Measurements from ENCODE around the gene SYPL1.

Gene SYPL1

DNA sequence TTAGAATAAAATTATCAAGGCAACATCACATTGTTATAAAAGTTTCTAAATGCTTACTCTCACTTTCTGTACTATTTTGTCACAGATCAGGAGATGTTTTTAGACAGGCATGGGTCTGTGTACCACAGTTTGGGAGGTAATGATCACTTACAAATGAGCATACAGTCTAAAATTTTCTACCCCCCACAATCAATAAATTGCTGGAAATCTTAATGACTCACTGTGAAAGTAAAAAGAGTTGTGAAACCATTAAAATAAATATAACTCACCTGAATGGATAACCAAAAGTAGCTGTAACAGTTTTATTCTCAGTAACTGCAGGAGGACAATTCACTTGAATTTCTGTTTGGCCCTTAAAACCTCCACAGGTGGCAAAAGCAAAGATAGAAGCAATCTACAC, 13.2 kb downstream of the SYPL1 start:
- H3K9me3 ChIP-seq (replicated peaks in 1 of 2; ENCODE audit: control insufficient read depth in 2 of 2, insufficient read depth in 1 of 2, low read depth in 1 of 2, low read length in 2 of 2), result peaks cover 0 to 1% of the 10 kb centered on the region in 2 donors
- H2BK12ac ChIP-seq (ENCODE audit: low read length), result no peak overlapping the region
- no peak overlapping the region for H2BK15ac ChIP-seq (ENCODE audit: low read length)
- no peak overlapping the region for H3K4ac ChIP-seq (ENCODE audit: low read length)
- H3K36me3 ChIP-seq (replicated peaks in 1 of 2; ENCODE audit: control insufficient read depth in 2 of 2, insufficient read depth in 2 of 2, low read length in 2 of 2), result peaks cover 0 to 53% of the 10 kb centered on the region in 2 donors
- no peak overlapping the region for H3K4me3 ChIP-seq (ENCODE audit: low read length in 2 of 2)
- no peak overlapping the region for H4K8ac ChIP-seq (ENCODE audit: low read depth, low read length)
- no peak overlapping the region for H3K4me2 ChIP-seq (ENCODE audit: insufficient read depth, low read length, poor library complexity, severe bottlenecking)
- no peaks in the 10 kb centered on the region for H3K27me3 ChIP-seq (ENCODE audit: control insufficient read depth in 3 of 3, insufficient read depth in 3 of 3, low read depth in 1 of 3, low read length in 3 of 3)
- no peak overlapping the region for H2AFZ ChIP-seq (ENCODE audit: low read length)
- H2AK5ac ChIP-seq (ENCODE audit: low read depth, low read length), result no peak overlapping the region
- no peak overlapping the region for H3K9ac ChIP-seq (ENCODE audit: low read depth, low read length, poor library complexity)
- H4K91ac ChIP-seq (ENCODE audit: low read depth, low read length, poor library complexity), result no peak overlapping the region
- no peak overlapping the region for H2BK5ac ChIP-seq (ENCODE audit: low read length)
- no peak overlapping the region for H3K23ac ChIP-seq (ENCODE audit: low read depth, low read length, poor library complexity)
- H3K79me1 ChIP-seq (ENCODE audit: low read depth, low read length), result no peaks in the 10 kb centered on the region
- H3K14ac ChIP-seq (ENCODE audit: low read length), result no peak overlapping the region
- H2BK120ac ChIP-seq (ENCODE audit: low read depth, low read length), result no peak overlapping the region
- no peak overlapping the region for H3K27ac ChIP-seq (replicated peaks; ENCODE audit: low read length)
- DNase-seq (ENCODE audit: low spot score), result no peak
- H3K4me1 ChIP-seq (ENCODE audit: control insufficient read depth in 2 of 2, insufficient read depth in 1 of 2, low read depth in 1 of 2, low read length in 2 of 2), result no peaks in the 10 kb centered on the region
- H3K18ac ChIP-seq (ENCODE audit: low read length), result no peak overlapping the region

DNA sequence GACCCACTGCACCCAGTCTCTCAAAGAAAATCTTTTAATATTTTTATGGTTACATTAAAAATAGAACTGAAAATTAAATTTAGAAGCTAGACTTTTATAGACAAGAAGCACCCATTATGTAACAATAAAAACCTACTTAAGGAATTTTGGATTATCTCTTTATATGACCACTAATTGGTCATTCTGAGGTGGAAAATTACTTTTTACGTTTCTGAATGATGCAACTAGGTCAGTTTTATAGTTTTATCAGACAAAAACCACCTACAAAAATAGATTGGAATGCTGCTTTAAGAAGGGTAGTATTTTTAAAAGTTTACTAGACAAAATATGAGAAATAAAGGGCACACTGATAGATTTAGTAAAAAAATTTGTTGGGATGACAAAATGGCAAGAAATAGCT, 16.5 kb downstream of the SYPL1 start:
- peaks cover 0 to 83% of the 10 kb centered on the region in 2 donors for H3K36me3 ChIP-seq (replicated peaks in 1 of 2; ENCODE audit: control insufficient read depth in 2 of 2, insufficient read depth in 2 of 2, low read length in 2 of 2)
- WGBS, 2 donors (ENCODE audit: extremely low coverage in 2 of 2, insufficient read length in 2 of 2, insufficient replicate concordance in 1 of 2), result no CpG with 5 or more reads among the region's 1 CpG

DNA sequence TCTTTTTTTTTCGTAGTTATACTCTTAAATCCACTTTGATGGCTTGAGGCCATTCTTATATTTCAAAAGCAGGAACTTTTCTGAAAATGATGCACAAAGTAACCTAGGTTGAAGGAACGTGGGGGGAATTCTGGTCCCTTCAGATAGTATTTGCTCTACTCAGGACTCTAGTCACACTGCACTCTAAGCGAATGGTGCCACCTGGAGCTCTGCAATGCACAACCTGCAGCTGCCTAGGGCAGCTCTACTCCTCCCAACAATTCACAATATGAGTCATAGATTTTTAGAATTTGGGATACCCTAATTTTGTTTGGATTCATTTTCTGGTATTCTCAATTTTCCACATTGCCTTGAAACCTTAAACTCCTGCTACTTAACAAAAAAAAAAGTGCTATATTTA, 17.3 kb downstream of the SYPL1 start:
- no peak for DNase-seq (ENCODE audit: low spot score)
- H3K4me2 ChIP-seq (ENCODE audit: insufficient read depth, low read length, poor library complexity, severe bottlenecking), result no peak overlapping the region
- no peak overlapping the region for H3K9ac ChIP-seq (ENCODE audit: low read depth, low read length, poor library complexity)
- no peak overlapping the region for H2BK15ac ChIP-seq (ENCODE audit: low read length)
- H3K18ac ChIP-seq (ENCODE audit: low read length), result no peak overlapping the region
- no peak overlapping the region for H2BK120ac ChIP-seq (ENCODE audit: low read depth, low read length)
- H3K14ac ChIP-seq (ENCODE audit: low read length), result no peak overlapping the region
- H3K36me3 ChIP-seq (replicated peaks in 1 of 2; ENCODE audit: control insufficient read depth in 2 of 2, insufficient read depth in 2 of 2, low read length in 2 of 2), result peaks cover 0 to 92% of the 10 kb centered on the region in 2 donors
- no peak overlapping the region for H2BK5ac ChIP-seq (ENCODE audit: low read length)
- H3K4me3 ChIP-seq (ENCODE audit: low read length in 2 of 2), result no peak overlapping the region
- H3K23ac ChIP-seq (ENCODE audit: low read depth, low read length, poor library complexity), result no peak overlapping the region
- no peak overlapping the region for H3K27ac ChIP-seq (replicated peaks; ENCODE audit: low read length)
- H3K79me1 ChIP-seq (ENCODE audit: low read depth, low read length), result no peaks in the 10 kb centered on the region
- H2BK12ac ChIP-seq (ENCODE audit: low read length), result no peak overlapping the region
- no peak overlapping the region for H2AK5ac ChIP-seq (ENCODE audit: low read depth, low read length)
- no peak overlapping the region for H2AFZ ChIP-seq (ENCODE audit: low read length)
- H3K4me1 ChIP-seq (ENCODE audit: control insufficient read depth in 2 of 2, insufficient read depth in 1 of 2, low read depth in 1 of 2, low read length in 2 of 2), result no peaks in the 10 kb centered on the region
- no peak overlapping the region for H3K4ac ChIP-seq (ENCODE audit: low read length)
- no peaks in the 10 kb centered on the region for H3K27me3 ChIP-seq (ENCODE audit: control insufficient read depth in 3 of 3, insufficient read depth in 3 of 3, low read depth in 1 of 3, low read length in 3 of 3)
- no peak overlapping the region for H4K8ac ChIP-seq (ENCODE audit: low read depth, low read length)
- H4K91ac ChIP-seq (ENCODE audit: low read depth, low read length, poor library complexity), result no peak overlapping the region
- WGBS, 2 donors (ENCODE audit: extremely low coverage in 2 of 2, insufficient read length in 2 of 2, insufficient replicate concordance in 1 of 2), result no CpG with 5 or more reads among the region's 3 CpGs
- no peaks in the 10 kb centered on the region for H3K9me3 ChIP-seq (replicated peaks in 1 of 2; ENCODE audit: control insufficient read depth in 2 of 2, insufficient read depth in 1 of 2, low read depth in 1 of 2, low read length in 2 of 2)

More for the DNA sequence above, 16.5 kb downstream of the SYPL1 start:
- H3K27ac ChIP-seq (replicated peaks; ENCODE audit: low read length), result no peak overlapping the region
- no peak overlapping the region for H3K18ac ChIP-seq (ENCODE audit: low read length)
- peaks cover 0 to 1% of the 10 kb centered on the region in 2 donors for H3K9me3 ChIP-seq (replicated peaks in 1 of 2; ENCODE audit: control insufficient read depth in 2 of 2, insufficient read depth in 1 of 2, low read depth in 1 of 2, low read length in 2 of 2)
- no peak overlapping the region for H4K8ac ChIP-seq (ENCODE audit: low read depth, low read length)
- H2AK5ac ChIP-seq (ENCODE audit: low read depth, low read length), result no peak overlapping the region
- H3K4ac ChIP-seq (ENCODE audit: low read length), result no peak overlapping the region
- no peak overlapping the region for H4K91ac ChIP-seq (ENCODE audit: low read depth, low read length, poor library complexity)
- H2BK15ac ChIP-seq (ENCODE audit: low read length), result no peak overlapping the region
- no peak overlapping the region for H2AFZ ChIP-seq (ENCODE audit: low read length)
- no peak overlapping the region for H3K4me3 ChIP-seq (ENCODE audit: low read length in 2 of 2)
- H2BK5ac ChIP-seq (ENCODE audit: low read length), result no peak overlapping the region
- H3K79me1 ChIP-seq (ENCODE audit: low read depth, low read length), result no peaks in the 10 kb centered on the region
- no peak overlapping the region for H2BK12ac ChIP-seq (ENCODE audit: low read length)
- H3K27me3 ChIP-seq (ENCODE audit: control insufficient read depth in 3 of 3, insufficient read depth in 3 of 3, low read depth in 1 of 3, low read length in 3 of 3), result no peaks in the 10 kb centered on the region
- H2BK120ac ChIP-seq (ENCODE audit: low read depth, low read length), result no peak overlapping the region
- no peak overlapping the region for H3K4me2 ChIP-seq (ENCODE audit: insufficient read depth, low read length, poor library complexity, severe bottlenecking)
- DNase-seq (ENCODE audit: low spot score), result no peak
- no peak overlapping the region for H3K14ac ChIP-seq (ENCODE audit: low read length)
- H3K9ac ChIP-seq (ENCODE audit: low read depth, low read length, poor library complexity), result no peak overlapping the region
- H3K23ac ChIP-seq (ENCODE audit: low read depth, low read length, poor library complexity), result no peak overlapping the region
- no peaks in the 10 kb centered on the region for H3K4me1 ChIP-seq (ENCODE audit: control insufficient read depth in 2 of 2, insufficient read depth in 1 of 2, low read depth in 1 of 2, low read length in 2 of 2)

GRCh38 chr7:106092204-106092603, 19.9 kb downstream of the SYPL1 start:
- no peaks in the 10 kb centered on the region for H3K79me1 ChIP-seq (ENCODE audit: low read depth, low read length)
- H3K4me1 ChIP-seq (ENCODE audit: control insufficient read depth in 2 of 2, insufficient read depth in 1 of 2, low read depth in 1 of 2, low read length in 2 of 2), result no peaks in the 10 kb centered on the region
- H3K9ac ChIP-seq (ENCODE audit: low read depth, low read length, poor library complexity), result no peak overlapping the region
- H4K91ac ChIP-seq (ENCODE audit: low read depth, low read length, poor library complexity), result no peak overlapping the region
- H2AK5ac ChIP-seq (ENCODE audit: low read depth, low read length), result no peak overlapping the region
- H3K4me2 ChIP-seq (ENCODE audit: insufficient read depth, low read length, poor library complexity, severe bottlenecking), result no peak overlapping the region
- H2AFZ ChIP-seq (ENCODE audit: low read length), result no peak overlapping the region
- no peak overlapping the region for H4K8ac ChIP-seq (ENCODE audit: low read depth, low read length)
- no peak overlapping the region for H3K27ac ChIP-seq (replicated peaks; ENCODE audit: low read length)
- no peak overlapping the region for H3K4ac ChIP-seq (ENCODE audit: low read length)
- H2BK15ac ChIP-seq (ENCODE audit: low read length), result no peak overlapping the region
- H3K4me3 ChIP-seq (ENCODE audit: low read length in 2 of 2), result no peak overlapping the region
- no peak overlapping the region for H3K14ac ChIP-seq (ENCODE audit: low read length)
- no peaks in the 10 kb centered on the region for H3K9me3 ChIP-seq (replicated peaks in 1 of 2; ENCODE audit: control insufficient read depth in 2 of 2, insufficient read depth in 1 of 2, low read depth in 1 of 2, low read length in 2 of 2)
- no peak overlapping the region for H2BK12ac ChIP-seq (ENCODE audit: low read length)
- no peaks in the 10 kb centered on the region for H3K27me3 ChIP-seq (ENCODE audit: control insufficient read depth in 3 of 3, insufficient read depth in 3 of 3, low read depth in 1 of 3, low read length in 3 of 3)
- H3K23ac ChIP-seq (ENCODE audit: low read depth, low read length, poor library complexity), result no peak overlapping the region
- no CpG with 5 or more reads among the region's 1 CpG for WGBS, 2 donors (ENCODE audit: extremely low coverage in 2 of 2, insufficient read length in 2 of 2, insufficient replicate concordance in 1 of 2)
- DNase-seq (ENCODE audit: low spot score), result no peak
- H2BK5ac ChIP-seq (ENCODE audit: low read length), result no peak overlapping the region
- H3K18ac ChIP-seq (ENCODE audit: low read length), result no peak overlapping the region
- peaks cover 0 to 84% of the 10 kb centered on the region in 2 donors for H3K36me3 ChIP-seq (replicated peaks in 1 of 2; ENCODE audit: control insufficient read depth in 2 of 2, insufficient read depth in 2 of 2, low read length in 2 of 2)
- no peak overlapping the region for H2BK120ac ChIP-seq (ENCODE audit: low read depth, low read length)

Measured in neuronal stem cell (in vitro differentiated cells).